Measurements from ENCODE around the gene FOS.

DNA sequence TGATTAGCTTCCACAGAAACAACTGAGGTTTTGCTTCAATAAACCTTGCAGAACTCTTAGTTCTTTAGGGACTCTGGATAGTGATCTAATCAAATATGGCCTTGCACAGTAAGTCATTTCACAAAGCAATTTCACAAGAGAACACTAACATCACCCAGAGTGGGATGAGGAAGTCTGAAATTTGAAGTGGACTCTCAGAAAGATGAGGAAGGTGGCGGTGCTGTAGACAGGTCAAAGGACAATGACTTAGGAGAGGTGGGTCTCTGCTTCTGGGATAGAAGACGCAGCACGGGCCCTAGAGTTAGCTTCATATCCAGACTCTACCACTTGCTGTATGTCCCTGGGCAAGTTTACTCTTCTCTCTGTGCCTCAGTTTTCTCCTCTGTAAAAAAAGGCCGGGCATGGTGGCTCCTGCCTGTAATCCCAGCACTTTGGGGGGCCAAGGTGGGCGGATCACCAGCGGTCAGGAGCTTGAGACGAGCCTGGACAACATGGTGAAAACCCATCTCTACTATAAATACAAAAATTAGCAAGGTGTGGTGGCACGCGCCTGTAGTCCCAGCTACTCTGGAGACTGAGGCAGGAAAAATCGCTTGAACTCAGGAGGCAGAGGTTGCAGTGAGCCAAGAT is 18.9 kb downstream of the FOS start:
- no peak for TF ChIP-seq EZH2phosphoT487 (IDR thresholded peaks at IDR 0.05)
- TF ChIP-seq, protein P1, sequence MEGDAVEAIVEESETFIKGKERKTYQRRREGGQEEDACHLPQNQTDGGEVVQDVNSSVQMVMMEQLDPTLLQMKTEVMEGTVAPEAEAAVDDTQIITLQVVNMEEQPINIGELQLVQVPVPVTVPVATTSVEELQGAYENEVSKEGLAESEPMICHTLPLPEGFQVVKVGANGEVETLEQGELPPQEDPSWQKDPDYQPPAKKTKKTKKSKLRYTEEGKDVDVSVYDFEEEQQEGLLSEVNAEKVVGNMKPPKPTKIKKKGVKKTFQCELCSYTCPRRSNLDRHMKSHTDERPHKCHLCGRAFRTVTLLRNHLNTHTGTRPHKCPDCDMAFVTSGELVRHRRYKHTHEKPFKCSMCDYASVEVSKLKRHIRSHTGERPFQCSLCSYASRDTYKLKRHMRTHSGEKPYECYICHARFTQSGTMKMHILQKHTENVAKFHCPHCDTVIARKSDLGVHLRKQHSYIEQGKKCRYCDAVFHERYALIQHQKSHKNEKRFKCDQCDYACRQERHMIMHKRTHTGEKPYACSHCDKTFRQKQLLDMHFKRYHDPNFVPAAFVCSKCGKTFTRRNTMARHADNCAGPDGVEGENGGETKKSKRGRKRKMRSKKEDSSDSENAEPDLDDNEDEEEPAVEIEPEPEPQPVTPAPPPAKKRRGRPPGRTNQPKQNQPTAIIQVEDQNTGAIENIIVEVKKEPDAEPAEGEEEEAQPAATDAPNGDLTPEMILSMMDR (IDR thresholded peaks at IDR 0.05), result no peak
- no peak for TF ChIP-seq EZH2 (IDR thresholded peaks at IDR 0.05)

Measured in neural progenitor cell (in vitro differentiated cells).